IMR-90 (cell line): ENCODE measurements around the gene TSSC4. TPM values are rescaled to one million over a fixed set of nuclear protein-coding genes. Genes with fewer than 3 reads are reported as not detected.

Experiments used
- ATAC-seq: fragments of 200-7000 bp; cut with Tn5 transposase; 2 replicates; pipeline ENCODE4 v1.9.1; 2020; ENCODE audit warnings: low read depth, mild to moderate bottlenecking, moderate library complexity
- BruUV-seq: library from RNA; stranded (reverse); fragments of 400-500 nt; replicated peaks from 2 replicates; lab custom pipeline; 2021; lab: Mats Ljungman, UMichigan
- CTCF ChIA-PET: fragments of 300-600 bp; formaldehyde crosslinking; extraction: SDS; loops from one replicate; lab custom pipeline; 2021; ENCODE audit warnings: antibody characterized with exemption; lab: Yijun Ruan, JAX
- POLR2A ChIA-PET: fragments of 300-600 bp; sonication (Branson Sonifier 250); formaldehyde crosslinking; loops from one replicate; lab custom pipeline; 2022; ENCODE audit warnings: antibody characterized with exemption; ENCODE audit not compliant: unreplicated experiment; lab: Charles Lee
- DNase-seq: peaks from one replicate; pipeline ENCODE4 v3.0.0; 2013
- H2AFZ ChIP-seq: replicated peaks from 2 replicates; pipeline ENCODE3; 2013; ENCODE audit warnings: low read length, mild to moderate bottlenecking; ENCODE audit not compliant: poor library complexity
- H2AK5ac ChIP-seq: 2 replicates; pipeline ENCODE4 v1.6.1; 2013; ENCODE audit warnings: low read depth, low read length, inconsistent platforms
- H2AK9ac ChIP-seq: replicated peaks from 2 replicates; pipeline ENCODE3; 2013; ENCODE audit warnings: mild to moderate bottlenecking, low read depth, low read length, moderate library complexity; ENCODE audit not compliant: poor library complexity
- H2BK120ac ChIP-seq: 2 replicates; pipeline ENCODE4 v1.6.1; 2013; ENCODE audit warnings: low read depth, low read length, inconsistent platforms
- H2BK15ac ChIP-seq: 3 replicates; pipeline ENCODE4 v1.6.1; 2013; ENCODE audit warnings: low read depth, low read length, inconsistent platforms
- H2BK20ac ChIP-seq: 2 replicates; pipeline ENCODE4 v1.6.1; 2013; ENCODE audit warnings: low read depth, mild to moderate bottlenecking, inconsistent platforms, low read length, moderate library complexity
- H2BK5ac ChIP-seq: 2 replicates; pipeline ENCODE4 v1.6.1; 2013; ENCODE audit warnings: mild to moderate bottlenecking, low read depth, low read length, inconsistent platforms; ENCODE audit not compliant: poor library complexity, severe bottlenecking
- H3K14ac ChIP-seq: replicated peaks from 2 replicates; pipeline ENCODE4 v1.6.1; 2013; ENCODE audit warnings: low read depth, low read length, inconsistent platforms
- H3K18ac ChIP-seq: 2 replicates; pipeline ENCODE4 v1.6.1; 2013; ENCODE audit warnings: low read depth, low read length, control low read depth
- H3K23ac ChIP-seq: 2 replicates; pipeline ENCODE4 v1.6.1; 2013; ENCODE audit warnings: low read depth, low read length, inconsistent platforms
- H3K27ac ChIP-seq: 2 replicates; pipeline ENCODE4 v1.5.1; 2013; ENCODE audit warnings: mild to moderate bottlenecking, control low read depth, low read length; ENCODE audit not compliant: insufficient read depth
- H3K27me3 ChIP-seq: 2 replicates; pipeline ENCODE4 v1.6.1; 2013; ENCODE audit warnings: low read length; ENCODE audit not compliant: control insufficient read depth, insufficient read depth
- H3K36me3 ChIP-seq: 2 replicates; pipeline ENCODE4 v1.6.1; 2013; ENCODE audit warnings: low read length, mixed read lengths; ENCODE audit not compliant: control insufficient read depth, insufficient read depth
- H3K4ac ChIP-seq: 2 replicates; pipeline ENCODE4 v1.6.1; 2013; ENCODE audit warnings: low read depth, low read length, inconsistent platforms
- H3K4me1 ChIP-seq: 2 replicates; pipeline ENCODE4 v1.6.1; 2013; ENCODE audit warnings: low read length, mixed read lengths; ENCODE audit not compliant: control insufficient read depth, insufficient read depth
- H3K4me2 ChIP-seq: 2 replicates; pipeline ENCODE4 v1.6.1; 2013; ENCODE audit warnings: low read depth, mild to moderate bottlenecking, control low read depth, low read length, moderate library complexity
- H3K4me3 ChIP-seq: 2 replicates; pipeline ENCODE4 v1.5.1; 2013; ENCODE audit warnings: low read depth, mild to moderate bottlenecking, control low read depth, low read length, moderate library complexity; ENCODE audit not compliant: insufficient read depth
- H3K56ac ChIP-seq: 2 replicates; pipeline ENCODE4 v1.6.1; 2013; ENCODE audit warnings: low read length, inconsistent platforms; ENCODE audit not compliant: insufficient read depth; ENCODE audit errors: extremely low read depth
- H3K79me1 ChIP-seq, 2 experiments: 2 replicates each; pipeline ENCODE4 v1.6.1; 2013; ENCODE audit warnings: low read length in 2 of 2, inconsistent platforms in 1 of 2, low read depth in 1 of 2
- H3K9ac ChIP-seq: 2 replicates; pipeline ENCODE4 v1.6.1; 2013; ENCODE audit warnings: low read depth, low read length, control low read depth
- H3K9me1 ChIP-seq: 2 replicates; pipeline ENCODE4 v1.6.1; 2013; ENCODE audit warnings: low read length, inconsistent platforms; ENCODE audit not compliant: insufficient read depth
- H3K9me3 ChIP-seq: 2 replicates; pipeline ENCODE4 v1.6.1; 2013; ENCODE audit warnings: low read length; ENCODE audit not compliant: control insufficient read depth, insufficient read depth
- H4K20me1 ChIP-seq: 2 replicates; pipeline ENCODE4 v1.6.1; 2013; ENCODE audit warnings: low read length, inconsistent platforms; ENCODE audit not compliant: insufficient read depth
- H4K5ac ChIP-seq: 2 replicates; pipeline ENCODE4 v1.6.1; 2013; ENCODE audit warnings: mild to moderate bottlenecking, low read depth, low read length, control low read depth
- H4K8ac ChIP-seq, 2 experiments: 2 replicates each; pipeline ENCODE4 v1.6.1; 2013; ENCODE audit warnings: low read depth in 2 of 2, low read length in 2 of 2, control low read depth in 1 of 2, inconsistent platforms in 1 of 2
- H4K91ac ChIP-seq: 2 replicates; pipeline ENCODE4 v1.6.1; 2013; ENCODE audit warnings: low read depth, low read length, inconsistent platforms; ENCODE audit not compliant: insufficient read depth
- MXI1 ChIP-seq: IDR thresholded peaks from 2 replicates; pipeline ENCODE4 v1.6.1; 2012; ENCODE audit warnings: low read depth, mild to moderate bottlenecking, low read length, moderate library complexity, borderline replicate concordance
- RCOR1 ChIP-seq: IDR thresholded peaks from 2 replicates; pipeline ENCODE4 v1.6.1; 2012; ENCODE audit warnings: mild to moderate bottlenecking, low read length, improper control_type of control experiment; ENCODE audit not compliant: insufficient replicate concordance
- USF2 ChIP-seq: fragments of 150-350 bp; IDR thresholded peaks from 2 replicates; pipeline ENCODE4 v1.6.1; 2017; ENCODE audit warnings: mild to moderate bottlenecking, antibody characterized with exemption, low read length, low read depth
- WGBS, 2 experiments: methylation state at CpG; one replicate each; pipeline versions ENCODE4 v1.1.5 to v1.1.7; 2013; ENCODE audit warnings: missing lambda C conversion rate in 2 of 2; ENCODE audit not compliant: insufficient read length in 1 of 2; ENCODE audit errors: extremely low coverage in 2 of 2; 5-methylcytosine and 5-hydroxymethylcytosine counted together
- dilution Hi-C: fragments of 300-500 bp; cut with HindIII; formaldehyde crosslinking; loops from one replicate; pipeline ENCODE4 v1.14.3; 2018; ENCODE audit warnings: low sequenced_read_pairs; ENCODE audit not compliant: unreplicated experiment
- in situ Hi-C: fragments of 300-500 bp; cut with MboI; formaldehyde crosslinking; loops from 3 replicates; pipeline ENCODE4 v1.14.3; 2019; ENCODE audit warnings: low sequenced_read_pairs, inconsistent platforms, mixed read lengths
- intact Hi-C: fragments of 100-400 bp; cut with micrococcal nuclease; formaldehyde crosslinking; loops from 2 replicates; pipeline ENCODE4 v1.10.0; 2022
- polyA plus RNA-seq, 3 experiments: library from polyadenylated mRNA; depleted of rRNA; stranded (reverse); fragments of >200 nt; gene quantifications; 2 replicates each; pipeline ENCODE4 v1.2.3, GENCODE V29; 2012; ENCODE audit warnings: low replicate concordance in 1 of 3
- total RNA-seq: library from RNA; depleted of rRNA; stranded (reverse); fragments of >200 nt; gene quantifications from 2 replicates; pipeline ENCODE4 v1.2.3, GENCODE V29; 2012

TSSC4 gene
- total and polyA plus RNA-seq, 2 of the 4 experiments (the other 2 are of a cell fraction), result 34.9 to 40.0 TPM

- Histone ChIP-seq H2BK20ac (no peak overlapping the region), H2AK9ac (no peak overlapping the region), H4K91ac (no peak overlapping the region), H2BK15ac (no peak overlapping the region), H3K27me3 (peaks cover 21% of the 10 kb centered on the region), H3K9me3 (no peaks in the 10 kb centered on the region), H4K8ac (no peak overlapping the region), H3K9me1 (no peaks in the 10 kb centered on the region), H2AFZ (peak overlapping the region; percentile 63), H3K4me2 (no peak overlapping the region), H3K4me3 (no peak overlapping the region), H3K4ac (no peak overlapping the region), H3K4me1 (no peaks in the 10 kb centered on the region), H4K5ac (no peak overlapping the region), H3K23ac (no peak overlapping the region), H2BK120ac (no peak overlapping the region), H3K56ac (no peak overlapping the region), H2AK5ac (no peak overlapping the region), H3K27ac (no peak overlapping the region), H3K14ac (no peak overlapping the region), H2BK5ac (no peak overlapping the region), H3K79me1 (no peaks in the 10 kb centered on the region), H3K9ac (no peak overlapping the region), H4K20me1 (no peaks in the 10 kb centered on the region), H3K18ac (no peak overlapping the region), H3K36me3 (no peaks in the 10 kb centered on the region)
- ChIA-PET CTCF (interaction anchor here (0.7 to 1.0 kb wide), 2 partner anchors 10 to 653 kb away, joined by 3 to 4 read pairs; no protein-coding TSS in a partner anchor), POLR2A (no interaction called here)
- in situ Hi-C loops (no loop called here), intact Hi-C loops (no loop called here), dilution Hi-C loops (no loop called here)
- BruUV-seq, result no TSS peak
- DNase-seq (no peak), ATAC-seq (no peak)
- 41% methylated on average over 23 of the region's 42 CpGs; no CpG with 5 or more reads in 1 of the 2 experiments for WGBS, 2 experiments
- TF ChIP-seq RCOR1 (no peak), MXI1 (no peak), USF2 (no peak)
Observed at GRCh38 chr11:2409611-2410468, 9.3 kb downstream of the TSSC4 start.
